GM18526 (cell line): ENCODE results near the gene DGLUCY.

Experiments
- POLR2A ChIP-seq: IDR thresholded peaks from 3 replicates; pipeline ENCODE4 v1.6.1; 2011; ENCODE audit not compliant: insufficient read length; ENCODE audit errors: extremely low read depth

Gene DGLUCY

GRCh38 chr14:91154851-91155625, 41.2 kb downstream of the DGLUCY start:
- no peak for TF ChIP-seq POLR2A

GRCh38 chr14:91155626-91156089, 41.8 kb downstream of the DGLUCY start:
- no peak for TF ChIP-seq POLR2A

- no peak for TF ChIP-seq POLR2A
Measured at GRCh38 chr14:91158091-91158790, 44.4 kb downstream of the DGLUCY start.

GRCh38 chr14:91159182-91159581, 45.3 kb downstream of the DGLUCY start:
- TF ChIP-seq POLR2A = no peak

GRCh38 chr14:91159906-91160305, 46.0 kb downstream of the DGLUCY start:
- no peak for TF ChIP-seq POLR2A

GRCh38 chr14:91163316-91163715, 49.4 kb downstream of the DGLUCY start:
- TF ChIP-seq POLR2A = no peak

DNA sequence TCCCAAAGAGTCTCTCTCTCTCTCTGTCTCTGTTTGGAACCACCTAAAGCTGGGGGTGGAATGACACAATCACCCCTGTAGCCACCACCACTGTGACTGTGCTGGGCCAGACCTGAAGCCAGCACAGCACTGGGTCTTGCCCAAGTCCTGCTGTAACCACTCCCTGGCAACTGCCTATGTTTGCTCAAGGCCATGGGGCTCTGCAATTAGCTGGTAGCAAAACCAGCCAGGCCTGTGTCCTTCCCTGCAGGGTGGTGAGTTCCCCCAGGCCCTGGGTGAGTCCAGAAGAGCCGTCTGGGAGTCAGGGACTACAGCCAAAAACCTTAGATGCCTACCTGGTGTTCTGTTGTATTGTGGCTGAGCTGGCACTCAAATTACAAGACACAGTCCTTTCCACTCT, 50.8 kb downstream of the DGLUCY start:
- no peak for TF ChIP-seq POLR2A

- TF ChIP-seq POLR2A = no peak
Measured at GRCh38 chr14:91167380-91167770, 53.5 kb downstream of the DGLUCY start.

GRCh38 chr14:91169951-91170350, 56.1 kb downstream of the DGLUCY start:
- no peak for TF ChIP-seq POLR2A

- no peak for TF ChIP-seq POLR2A
Measured at GRCh38 chr14:91170504-91171121, 56.7 kb downstream of the DGLUCY start.

GRCh38 chr14:91171291-91171690, 57.4 kb downstream of the DGLUCY start:
- TF ChIP-seq POLR2A = no peak

- TF ChIP-seq POLR2A = no peak
Measured at GRCh38 chr14:91173221-91173670, 59.4 kb downstream of the DGLUCY start.

- no peak for TF ChIP-seq POLR2A
Measured at GRCh38 chr14:91173904-91174303, 60.0 kb downstream of the DGLUCY start.

DNA sequence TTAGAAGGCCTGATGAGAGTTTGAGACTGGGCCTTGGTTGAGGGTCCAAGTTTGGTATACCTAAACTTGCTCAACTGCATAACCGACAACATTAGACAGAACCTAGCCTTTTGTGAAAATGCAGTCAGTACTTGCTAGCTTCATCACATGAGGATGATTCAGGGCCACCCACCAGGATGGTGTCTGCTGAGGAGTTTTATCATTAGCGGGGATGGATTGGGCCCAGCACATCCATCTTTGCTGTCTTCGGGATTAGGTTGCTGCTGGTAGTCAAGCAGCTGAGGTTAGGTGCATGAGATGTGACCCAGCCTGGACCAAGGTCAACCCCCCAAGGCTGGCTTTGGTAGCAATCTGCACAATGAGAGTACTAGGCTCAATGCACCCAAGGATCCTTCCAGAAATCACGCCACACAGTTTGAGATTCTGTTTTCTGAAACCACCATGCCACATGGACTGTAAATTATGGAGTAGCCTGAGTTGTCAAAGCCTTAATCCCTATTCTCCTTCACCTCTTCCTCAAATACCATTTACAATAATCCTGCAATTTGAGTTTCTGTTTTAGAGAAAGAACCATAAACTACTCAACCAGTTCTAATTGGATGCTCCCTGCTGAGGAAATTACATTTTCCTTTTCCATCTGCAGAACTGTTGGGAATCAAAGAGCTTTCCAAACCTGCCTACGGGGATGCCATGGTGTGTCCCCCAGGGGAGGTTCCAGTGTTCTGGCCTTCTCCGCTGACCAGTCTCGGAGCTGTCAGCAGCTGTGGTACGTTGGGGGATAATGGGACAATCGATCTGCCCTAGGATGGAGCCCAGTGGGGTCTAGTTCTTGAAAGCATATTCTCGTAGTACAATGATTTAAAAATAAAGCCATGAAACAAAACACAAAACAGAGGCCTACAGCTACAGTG, 61.7 kb downstream of the DGLUCY start:
- TF ChIP-seq POLR2A = no peak

GRCh38 chr14:91177073-91178034, 63.5 kb downstream of the DGLUCY start:
- TF ChIP-seq POLR2A = no peak
